Renal pelvis (tissue), 4 donors: Measurements from ENCODE around the gene SNX24. TPM values are rescaled to one million over a fixed set of nuclear protein-coding genes. Genes with fewer than 3 reads are reported as not detected.
A peak's percentile ranks its signal among the peaks of the same experiment; 100 is the strongest.

Experiments
- DNase-seq: peaks from one replicate; pipeline ENCODE4 v3.0.0-alpha.2; 2013
- polyA plus RNA-seq, 3 donors: library from polyadenylated mRNA; unstranded; fragments of 120-200 nt; gene quantifications; one replicate each; pipeline ENCODE4 v1.2.1, GENCODE V29; 2013; ENCODE audit not compliant: insufficient read length in 3 of 3

The SNX24 gene
- polyA plus RNA-seq, 3 donors: 19.9 to 27.6 (median 26.1) TPM

DNA sequence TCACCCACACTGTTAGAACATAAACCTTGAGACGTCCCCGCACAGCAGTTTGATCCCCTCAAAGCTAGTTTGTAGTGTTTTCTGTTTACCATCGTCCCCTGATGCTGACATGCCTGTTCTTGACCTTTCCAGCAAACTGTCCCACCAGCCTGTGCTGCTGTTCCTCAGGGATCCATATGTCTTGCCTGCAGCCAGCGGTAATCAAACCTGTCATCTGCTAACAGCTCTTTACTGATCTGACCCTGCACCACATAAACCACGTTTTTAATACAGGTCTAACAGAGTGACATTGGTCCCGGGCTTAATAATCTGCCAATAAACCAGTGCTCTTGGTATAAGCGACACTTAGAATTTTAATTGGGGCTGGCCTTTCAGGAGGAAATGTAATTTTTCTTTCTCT lies 156.4 kb downstream of the SNX24 start:
- DNase-seq: no peak

DNA sequence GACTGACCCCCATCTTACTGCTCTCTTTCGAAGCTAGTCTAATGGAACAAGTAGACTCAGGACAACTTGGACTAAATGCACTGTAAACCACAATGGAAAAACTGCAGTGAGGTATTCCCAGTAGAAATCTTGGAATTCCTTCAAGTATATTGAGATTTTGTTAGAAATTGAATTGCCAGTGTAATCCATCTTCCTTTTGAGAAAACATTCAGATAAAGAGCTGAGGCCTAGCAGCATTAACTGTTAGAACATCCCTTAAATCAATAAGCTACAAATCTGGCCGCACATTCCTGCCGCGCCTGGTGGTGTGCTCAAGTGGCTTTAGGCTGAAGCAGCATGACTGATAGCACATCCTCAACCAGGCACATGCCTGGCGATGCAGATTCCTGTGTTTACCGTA lies 161.8 kb downstream of the SNX24 start:
- no peak for DNase-seq

DNA sequence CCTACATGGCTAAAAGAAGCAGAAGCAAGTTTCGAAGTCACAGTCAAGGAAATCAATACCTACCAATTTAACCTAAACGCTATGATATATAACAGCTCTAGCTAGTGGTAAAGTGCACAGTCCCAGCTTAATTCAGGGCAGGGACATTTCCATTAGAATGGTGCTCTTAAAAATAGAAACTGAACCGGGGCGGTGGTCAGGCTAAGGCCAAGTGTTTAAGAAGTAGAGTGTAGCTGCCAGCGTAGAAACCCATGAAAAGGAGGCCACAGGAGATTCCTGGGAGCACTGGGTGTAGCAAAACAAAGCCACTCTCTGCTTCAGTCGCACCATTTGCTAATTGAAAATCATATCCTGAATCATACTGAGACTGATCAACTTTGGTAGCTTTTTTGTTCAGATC lies 162.3 kb downstream of the SNX24 start:
- DNase-seq: no peak

DNA sequence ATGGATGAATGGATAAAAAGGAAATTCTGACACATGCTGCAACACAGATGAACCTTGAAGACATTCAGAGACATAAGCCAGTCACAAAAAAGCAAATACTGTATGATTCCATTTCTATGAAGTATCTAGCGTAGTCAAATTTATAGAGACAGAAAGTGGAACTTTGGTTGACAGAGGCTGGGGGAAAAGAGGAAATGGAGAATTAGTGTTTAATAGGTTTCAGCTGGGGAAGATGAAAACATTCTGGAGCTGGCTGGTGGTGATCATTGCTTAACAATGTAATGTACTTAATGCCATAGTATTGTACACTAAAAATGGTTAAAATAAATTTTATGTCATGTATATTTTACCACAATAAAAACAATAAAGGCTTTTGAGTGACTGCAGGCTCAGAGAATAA lies 166.9 kb downstream of the SNX24 start:
- DNase-seq: no peak

DNA sequence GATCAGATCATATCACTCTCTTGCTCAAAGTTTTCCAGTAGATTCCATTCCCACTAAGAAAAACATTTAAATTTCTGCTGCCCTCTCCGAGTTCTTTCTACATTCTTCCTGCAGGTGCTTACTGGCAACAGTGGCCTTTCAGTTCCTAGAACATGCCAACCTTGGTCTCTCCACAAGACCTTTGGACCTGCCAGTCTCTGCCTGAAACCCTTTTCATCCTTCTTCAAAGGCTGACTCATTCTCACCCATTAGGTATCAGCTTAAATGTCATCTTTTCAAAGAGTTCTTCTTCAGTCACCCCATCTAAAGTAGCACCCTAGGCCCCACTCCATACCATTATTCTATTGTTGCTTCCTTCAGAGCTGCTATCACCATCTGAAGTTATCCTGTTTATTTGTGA lies 169.3 kb downstream of the SNX24 start:
- DNase-seq: no peak

DNA sequence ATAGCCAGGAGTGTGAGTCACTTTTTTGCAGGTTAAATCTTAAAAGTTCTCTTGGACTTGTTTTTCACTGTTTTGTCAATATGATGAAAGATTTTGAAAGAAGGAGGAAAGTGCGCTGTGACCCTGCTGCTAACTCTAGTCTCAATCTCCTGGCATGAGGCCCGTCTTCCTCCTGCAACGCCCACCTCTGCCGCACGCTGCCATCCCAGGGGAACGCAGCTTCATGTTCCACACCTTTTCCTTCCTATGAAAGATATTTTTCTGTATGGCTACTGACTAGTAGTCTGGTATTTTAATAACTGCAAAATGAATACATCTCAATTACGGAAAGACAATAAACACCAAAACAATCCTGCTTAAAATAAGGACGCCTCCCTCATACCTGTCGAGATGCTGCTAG lies 182.8 kb downstream of the SNX24 start:
- DNase-seq: no peak

DNA sequence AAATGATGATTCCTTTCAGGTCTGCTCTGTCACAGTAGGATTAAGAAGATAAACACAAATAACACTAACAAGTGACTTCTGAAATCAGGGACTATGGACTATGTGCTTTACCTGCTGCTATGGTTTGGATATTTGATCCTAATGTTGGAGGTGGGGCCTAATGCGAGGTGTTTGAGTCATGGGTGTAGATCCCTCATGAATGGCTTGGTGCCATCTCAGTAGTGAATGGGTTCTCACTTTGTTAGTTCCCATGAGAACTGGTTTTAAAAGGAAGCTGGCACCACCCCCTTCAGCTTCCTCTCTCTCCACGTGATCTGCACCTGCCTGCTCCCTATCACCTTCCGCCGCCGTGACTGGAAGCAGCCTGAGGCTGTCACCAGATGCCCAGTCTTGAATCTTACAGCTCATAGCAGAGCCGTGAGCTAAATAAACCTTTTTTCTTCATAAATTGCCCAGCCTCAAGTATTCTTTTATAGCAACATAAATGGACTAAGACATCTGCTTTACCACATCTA lies 187.8 kb downstream of the SNX24 start:
- no peak for DNase-seq

DNA sequence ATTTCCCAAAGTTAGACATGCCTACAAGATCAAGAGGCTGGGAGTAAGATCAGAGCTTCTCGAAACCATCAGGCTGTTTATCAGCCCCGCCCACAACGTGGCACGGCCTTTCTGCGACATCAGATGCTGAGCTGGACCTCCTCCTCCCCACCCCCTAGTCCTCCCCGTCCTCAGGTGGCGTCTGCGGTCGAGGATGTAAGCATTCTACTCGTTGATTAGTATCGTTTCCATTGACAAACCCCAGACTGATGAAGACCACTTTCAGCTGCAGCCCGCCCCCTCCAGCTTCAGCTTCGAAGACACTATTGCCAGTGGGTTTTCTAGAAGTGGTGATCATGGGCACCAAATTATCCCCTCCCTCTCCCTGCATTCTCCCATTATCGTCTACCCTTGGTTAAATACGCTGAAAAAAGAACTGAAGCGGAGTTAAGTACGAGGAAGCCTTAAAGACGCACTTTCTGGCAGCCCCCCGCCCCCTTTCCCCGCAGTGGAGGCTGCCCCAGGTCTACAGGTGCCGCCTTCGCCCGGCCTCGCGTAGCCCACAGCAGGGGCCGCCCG lies 190.0 kb downstream of the SNX24 start:
- peak; percentile 15 for DNase-seq

DNA sequence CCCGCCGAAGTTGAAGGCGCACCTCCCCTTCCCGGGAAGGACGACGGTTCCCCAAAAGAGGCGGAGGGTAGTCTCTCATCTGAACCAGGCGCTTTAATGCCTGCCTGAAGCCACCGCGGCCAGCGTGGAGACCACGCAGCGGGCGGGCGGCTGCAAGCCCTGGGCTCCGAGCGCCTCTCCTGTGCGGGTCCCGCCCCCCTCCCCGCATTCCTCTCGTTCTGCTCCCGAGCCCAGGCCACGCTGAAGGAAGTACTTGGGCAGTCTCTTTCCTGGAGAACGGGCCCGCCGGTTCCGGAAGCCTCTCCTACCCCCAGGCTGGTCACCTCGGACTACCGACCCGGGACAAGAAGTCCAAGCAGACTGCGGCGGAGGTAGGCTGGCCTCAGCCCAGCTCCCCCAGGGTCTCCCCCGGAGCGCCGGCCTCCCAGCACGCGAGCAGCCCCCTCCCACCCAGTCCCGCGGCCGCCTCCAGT lies 190.5 kb downstream of the SNX24 start:
- DNase-seq: peak; percentile 41

DNA sequence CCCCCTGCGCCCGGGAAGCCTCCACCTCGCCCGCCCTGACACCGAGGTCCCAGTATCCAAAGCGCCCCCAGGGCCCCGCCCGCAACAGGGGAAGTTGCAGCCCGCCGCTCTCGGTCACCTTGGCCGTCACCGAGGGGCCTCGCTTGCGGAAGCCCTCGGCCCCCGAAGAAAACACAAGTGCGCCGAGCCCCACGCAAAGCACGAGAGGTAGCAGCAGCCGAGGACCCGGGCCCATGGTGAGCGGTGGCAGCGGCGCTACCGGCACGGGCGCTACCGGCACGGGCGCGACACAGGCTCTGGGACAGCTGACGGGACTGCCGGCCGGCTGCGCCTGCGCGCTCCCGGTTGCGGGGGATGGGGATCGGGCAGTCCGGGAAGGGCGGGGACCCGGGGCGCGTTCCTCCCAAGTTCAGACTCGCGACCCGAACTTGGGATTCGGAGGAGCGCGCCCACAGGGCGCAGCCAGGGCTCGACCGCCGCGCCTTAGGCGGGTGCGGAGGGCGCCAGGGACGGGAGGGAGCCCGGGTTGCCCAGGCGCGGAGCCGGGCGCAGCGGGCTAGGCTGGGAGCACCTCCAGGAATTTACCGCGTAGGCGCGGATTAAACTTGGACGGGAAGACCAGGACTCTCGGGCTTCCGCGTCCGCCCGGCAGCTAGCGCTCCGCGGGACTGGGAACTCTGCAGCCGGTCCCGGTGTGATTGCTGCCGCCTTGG lies 191.1 kb downstream of the SNX24 start, which contains the start of gene PPIC:
TSS of gene PPIC (minus strand) at position 335 of the 713 bp plus-strand sequence. CDS start at position 235, 100 bp downstream.
- peak; percentile 74 for DNase-seq

DNA sequence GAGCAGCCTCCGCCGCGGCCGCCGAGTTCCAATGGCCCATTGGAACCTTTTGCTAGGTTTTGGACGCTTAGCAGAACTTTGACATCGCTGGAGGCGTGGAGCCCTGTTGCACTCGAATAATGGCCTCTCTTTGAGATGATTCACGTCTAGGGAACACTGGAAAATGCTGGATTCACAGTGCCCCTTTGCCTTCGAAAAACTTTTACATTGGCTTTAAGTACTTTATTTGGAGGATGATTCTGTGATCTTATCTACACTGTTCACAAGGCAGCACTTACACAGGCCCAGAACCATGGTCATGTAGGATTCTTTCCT lies 191.6 kb downstream of the SNX24 start:
- DNase-seq: no peak

DNA sequence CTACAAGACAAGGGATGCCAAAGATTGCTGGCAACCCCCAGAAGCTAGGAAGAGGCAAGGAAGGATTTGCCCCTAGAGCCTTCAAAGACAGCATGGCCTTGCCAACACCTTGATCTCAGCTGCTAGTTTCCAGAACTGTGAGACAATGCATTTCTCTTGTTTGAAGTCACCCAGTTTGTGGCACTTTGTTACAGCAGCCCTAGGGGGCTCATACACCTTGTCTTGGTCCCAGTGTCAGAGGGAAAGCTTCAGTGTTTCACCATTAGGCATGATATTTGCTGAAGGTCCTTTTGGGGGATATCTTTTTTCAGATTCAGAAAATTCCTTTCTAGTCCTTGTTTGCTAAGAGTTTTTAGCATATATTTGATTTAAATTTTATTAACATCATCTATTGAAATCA lies 194.3 kb downstream of the SNX24 start:
- DNase-seq: no peak

DNA sequence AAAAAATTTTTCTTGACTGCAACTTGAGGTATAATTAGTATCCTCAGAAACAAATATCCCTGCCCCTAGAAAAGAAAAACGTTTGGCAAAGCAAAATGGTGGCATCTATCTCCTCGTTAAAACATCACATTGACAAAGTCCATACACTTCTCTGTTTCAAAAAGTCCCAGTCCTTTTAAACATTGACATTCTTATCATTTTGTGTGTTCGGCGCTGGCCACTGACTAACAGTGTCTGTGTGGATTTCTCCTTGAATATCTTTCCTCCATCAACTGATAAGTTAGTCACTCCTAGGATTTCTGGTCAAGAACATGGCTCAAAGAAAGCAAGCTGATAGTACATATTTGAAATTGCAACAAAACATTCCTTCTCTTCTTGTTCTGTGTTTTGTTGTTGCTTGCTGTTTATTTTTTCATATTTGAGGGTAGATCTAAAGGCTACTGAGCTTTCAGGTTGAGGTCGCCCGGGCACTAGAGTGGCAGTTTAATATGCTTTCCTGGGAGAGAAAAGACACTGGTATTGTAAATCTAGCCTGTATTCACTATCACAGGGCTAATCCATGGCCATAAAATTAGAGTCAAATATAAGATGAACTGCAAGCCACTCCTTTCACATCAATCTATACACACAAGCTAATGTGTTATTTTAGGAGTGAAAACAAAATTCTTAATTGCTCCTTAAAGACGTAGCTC lies 199.7 kb downstream of the SNX24 start:
- no peak for DNase-seq

DNA sequence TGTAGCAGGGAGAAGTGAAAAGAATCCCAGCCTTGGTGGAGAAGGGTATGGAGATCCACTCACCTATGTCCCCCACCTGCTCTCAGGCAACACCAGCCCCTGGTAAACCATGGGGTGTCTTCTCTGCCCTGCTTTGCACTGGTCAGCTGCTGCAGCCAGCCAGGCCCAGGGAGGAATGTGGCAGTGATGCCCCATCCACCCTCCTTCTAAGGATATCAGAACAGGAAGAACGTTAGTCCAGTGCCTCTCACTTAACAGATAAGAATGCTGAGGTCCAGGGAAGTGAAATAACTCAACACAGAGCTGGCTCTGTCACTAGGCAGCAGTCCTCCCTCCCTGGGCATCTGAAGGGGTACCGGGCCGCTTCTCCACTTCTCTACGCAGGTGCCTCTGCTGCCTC lies 200.8 kb downstream of the SNX24 start:
- DNase-seq: no peak

DNA sequence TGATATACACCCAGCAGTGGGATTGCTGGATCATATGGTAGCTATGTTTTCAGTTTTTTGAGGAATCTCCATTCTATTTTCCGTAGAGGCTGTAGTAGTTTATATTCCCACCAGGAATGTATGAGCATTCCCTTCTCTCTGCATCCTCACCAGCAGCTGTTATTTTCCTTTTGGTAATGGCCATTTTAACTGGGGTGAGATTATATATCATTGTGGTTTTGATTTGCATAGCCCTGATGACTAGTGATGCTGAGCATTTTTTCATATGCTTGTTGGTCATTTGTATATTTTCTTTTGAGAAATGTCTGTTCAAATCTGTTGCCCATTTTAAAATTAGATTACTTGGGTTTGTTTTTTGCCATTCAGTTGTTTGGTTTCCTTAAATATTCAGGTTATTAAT lies 202.3 kb downstream of the SNX24 start:
- no peak for DNase-seq

DNA sequence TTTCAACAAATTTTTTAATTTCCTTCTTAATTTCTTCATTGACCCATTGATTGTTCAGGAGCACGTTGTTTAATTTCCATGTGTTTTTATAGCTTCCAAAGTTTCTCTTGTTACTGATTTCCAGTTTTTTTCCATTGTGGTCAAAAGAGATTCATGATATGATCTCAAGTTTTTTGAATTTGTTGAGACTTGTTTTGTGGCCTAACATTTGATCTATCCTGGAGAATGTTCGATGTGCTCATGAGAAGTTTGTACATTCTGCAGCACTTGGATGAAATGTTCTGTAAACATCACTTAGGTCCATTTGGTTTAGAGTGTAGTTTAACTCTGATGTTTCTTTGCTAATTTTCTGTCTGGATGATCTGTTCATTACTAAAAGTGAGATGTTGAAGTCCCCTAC lies 205.8 kb downstream of the SNX24 start:
- DNase-seq: no peak

Other genes with a start within 250 kb of the SNX24 start
- 100 to 1,000 TPM; 123 to 144 (median 140) TPM for gene SNX2, start 70.5 kb upstream of the SNX24 start, polyA plus RNA-seq
- gene PPIC, start 191.1 kb downstream of the SNX24 start, polyA plus RNA-seq: 10 to 100 TPM; 30.6 to 37.4 (median 36.0) TPM
- 1 to 10 TPM; 1.2 to 1.6 (median 1.5) TPM for gene PRDM6, start 243.6 kb downstream of the SNX24 start, polyA plus RNA-seq